HFF-Myc (cell line): Measurements from ENCODE around the gene APOO.
"Not testable (repeated sequence)": the region's sequence is repeated elsewhere in the genome, so short reads cannot be mapped to it uniquely, and the experiment has no call there.

Experiments used
- DNase-seq: peaks from one replicate; pipeline ENCODE4 v3.0.0-alpha.2; 2011; ENCODE audit warnings: low read depth; ENCODE audit errors: extremely low read depth
- H3K4me3 ChIP-seq: replicated peaks from 2 replicates; pipeline ENCODE4 v1.5.1; 2011; ENCODE audit warnings: low read depth, mild to moderate bottlenecking, control low read depth, low read length
- CTCF ChIP-seq: IDR thresholded peaks from 2 replicates; pipeline ENCODE4 v1.5.1; 2012; ENCODE audit warnings: mild to moderate bottlenecking, low read depth, low read length, control low read depth; ENCODE audit errors: missing control alignments

The APOO gene

DNA sequence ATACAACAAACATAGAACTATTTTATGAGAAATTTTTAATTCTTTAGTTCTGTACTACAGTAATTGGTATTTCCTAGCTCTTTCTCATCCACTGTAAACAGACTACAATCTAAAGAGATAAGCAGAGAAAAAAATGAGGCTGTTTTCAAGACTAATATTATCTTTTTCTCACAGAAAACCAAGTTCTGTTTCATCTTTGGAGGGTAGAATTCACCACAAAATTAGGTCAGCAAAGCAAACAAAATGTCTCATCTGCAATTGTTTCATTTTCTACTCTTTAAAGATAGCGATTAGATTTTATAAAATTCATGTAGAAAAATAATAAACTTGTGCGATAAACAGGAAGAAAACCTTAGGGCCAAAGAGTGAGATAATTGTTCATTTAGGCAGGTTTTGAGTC is 10.8 kb downstream of the APOO start:
- no peak for DNase-seq
- no peak overlapping the region for H3K4me3 ChIP-seq

GRCh38 chrX:23896539-23896938 is 11.2 kb downstream of the APOO start:
- H3K4me3 ChIP-seq, DNase-seq: not testable (repeated sequence)

More for the DNA sequence above, 10.8 kb downstream of the APOO start:
- TF ChIP-seq CTCF: no peak

- not testable (repeated sequence) for H3K4me3 ChIP-seq, DNase-seq
Observed at GRCh38 chrX:23894993-23895392, 12.7 kb downstream of the APOO start.

- DNase-seq: no peak
- TF ChIP-seq CTCF: no peak
- H3K4me3 ChIP-seq: no peak overlapping the region
Observed at GRCh38 chrX:23890933-23891332, 16.8 kb downstream of the APOO start.

DNA sequence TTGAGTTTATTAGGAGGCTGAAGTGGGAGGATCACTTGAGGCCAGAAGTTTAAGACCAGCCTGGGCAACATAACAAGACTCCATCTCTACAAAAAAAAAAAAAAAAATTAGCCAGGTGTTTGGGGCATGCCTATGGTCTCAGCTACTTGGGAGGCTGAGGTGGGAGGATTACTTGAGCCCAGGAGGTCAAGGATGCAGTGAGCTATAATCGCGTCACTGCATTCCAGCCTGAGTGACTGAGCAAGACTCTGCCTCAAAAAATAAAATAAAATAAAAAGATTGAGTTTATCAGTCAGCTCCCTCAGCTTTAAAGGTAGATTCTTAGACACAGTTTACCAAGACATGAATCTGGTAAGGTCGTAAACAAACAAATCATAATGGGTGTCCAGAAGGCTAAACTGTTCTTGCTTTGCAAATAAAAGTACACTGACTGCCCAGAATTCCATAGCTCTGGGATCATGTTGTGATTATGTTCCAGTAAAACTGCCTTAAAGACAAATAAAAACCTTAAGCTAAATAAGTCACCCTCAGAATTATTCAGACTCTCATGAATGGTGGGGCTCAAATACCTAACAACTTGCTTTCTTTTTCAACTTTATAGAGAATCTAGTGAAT is 18.7 kb downstream of the APOO start:
- DNase-seq: no peak
- H3K4me3 ChIP-seq: no peak overlapping the region
- no peak for TF ChIP-seq CTCF

GRCh38 chrX:23887918-23888317 is 19.8 kb downstream of the APOO start:
- no peak overlapping the region for H3K4me3 ChIP-seq
- no peak for TF ChIP-seq CTCF
- no peak for DNase-seq

DNA sequence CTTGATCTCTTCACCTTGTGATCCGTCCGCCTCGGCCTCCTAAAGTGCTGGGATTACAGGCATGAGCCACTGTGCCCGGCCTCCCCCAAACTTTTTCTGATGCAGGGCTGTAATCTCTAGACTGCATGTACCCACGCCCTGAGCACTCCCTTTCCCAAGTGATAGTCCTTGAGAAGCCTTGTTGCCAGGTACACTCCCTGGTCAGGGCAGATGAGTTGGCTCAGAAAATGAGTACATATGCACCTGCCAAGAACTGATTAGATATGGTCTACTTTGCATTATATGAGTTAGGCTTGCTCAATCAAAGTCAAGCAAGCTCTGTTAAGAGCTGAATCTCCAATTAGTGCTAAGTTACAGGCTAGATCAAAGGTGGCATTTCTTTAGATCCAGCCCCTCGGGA is 20.3 kb downstream of the APOO start:
- no peak for DNase-seq
- H3K4me3 ChIP-seq: no peak overlapping the region
- no peak for TF ChIP-seq CTCF

- no peak overlapping the region for H3K4me3 ChIP-seq
- TF ChIP-seq CTCF: no peak
- no peak for DNase-seq
Observed at GRCh38 chrX:23885803-23886202, 21.9 kb downstream of the APOO start.
